ENCODE results near the gene UBE2D1. TPM values are rescaled to one million over a fixed set of nuclear protein-coding genes. Genes with fewer than 3 reads are reported as not detected.

Gene UBE2D1
- total RNA-seq, 4 donors from 2014 or later = 62.0 to 178 (median 81.6) TPM

DNA sequence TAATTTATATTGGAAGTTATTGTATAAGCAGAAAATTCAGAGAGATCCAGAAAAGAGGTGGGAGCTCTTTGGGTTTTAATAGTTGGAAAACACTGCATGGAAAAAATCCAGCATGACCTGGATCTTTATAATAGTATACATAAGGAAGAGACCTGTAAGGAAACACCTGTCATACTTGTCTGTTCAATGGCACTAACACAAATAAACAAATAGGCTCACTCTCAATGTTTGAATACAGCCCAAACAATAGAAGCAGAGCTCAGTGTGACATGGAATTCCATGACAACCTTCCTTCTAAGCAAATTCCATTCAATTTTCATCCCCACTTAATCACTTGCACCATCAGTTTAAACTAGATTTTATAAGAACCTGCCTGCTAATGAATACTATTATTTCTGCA lies 34.1 kb upstream of the UBE2D1 start:
- intact Hi-C loops (cut with DNase I; ENCODE audit: low total_unique reads) = no loop called here
- H3K9me3 ChIP-seq = no peaks in the 10 kb centered on the region
- peaks cover 3 to 8% of the 10 kb centered on the region in 2 donors for H3K4me1 ChIP-seq
- no peak for DNase-seq
- no peak overlapping the region for H3K27ac ChIP-seq
- H3K36me3 ChIP-seq = no peaks in the 10 kb centered on the region
- H3K4me3 ChIP-seq = no peak overlapping the region
- TF ChIP-seq, protein P1, sequence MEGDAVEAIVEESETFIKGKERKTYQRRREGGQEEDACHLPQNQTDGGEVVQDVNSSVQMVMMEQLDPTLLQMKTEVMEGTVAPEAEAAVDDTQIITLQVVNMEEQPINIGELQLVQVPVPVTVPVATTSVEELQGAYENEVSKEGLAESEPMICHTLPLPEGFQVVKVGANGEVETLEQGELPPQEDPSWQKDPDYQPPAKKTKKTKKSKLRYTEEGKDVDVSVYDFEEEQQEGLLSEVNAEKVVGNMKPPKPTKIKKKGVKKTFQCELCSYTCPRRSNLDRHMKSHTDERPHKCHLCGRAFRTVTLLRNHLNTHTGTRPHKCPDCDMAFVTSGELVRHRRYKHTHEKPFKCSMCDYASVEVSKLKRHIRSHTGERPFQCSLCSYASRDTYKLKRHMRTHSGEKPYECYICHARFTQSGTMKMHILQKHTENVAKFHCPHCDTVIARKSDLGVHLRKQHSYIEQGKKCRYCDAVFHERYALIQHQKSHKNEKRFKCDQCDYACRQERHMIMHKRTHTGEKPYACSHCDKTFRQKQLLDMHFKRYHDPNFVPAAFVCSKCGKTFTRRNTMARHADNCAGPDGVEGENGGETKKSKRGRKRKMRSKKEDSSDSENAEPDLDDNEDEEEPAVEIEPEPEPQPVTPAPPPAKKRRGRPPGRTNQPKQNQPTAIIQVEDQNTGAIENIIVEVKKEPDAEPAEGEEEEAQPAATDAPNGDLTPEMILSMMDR (IDR thresholded peaks at IDR 0.05 in 4 of 5, conservative IDR thresholded peaks at IDR 0.05 in 1 of 5) = no peak
- TF ChIP-seq POLR2A (IDR thresholded peaks at IDR 0.05) = no peak
- no peaks in the 10 kb centered on the region for H3K27me3 ChIP-seq
- no peak for ATAC-seq
- in situ Hi-C loops (cut with MboI; ENCODE audit: low sequenced_read_pairs in 4 of 4) = no loop called here

DNA sequence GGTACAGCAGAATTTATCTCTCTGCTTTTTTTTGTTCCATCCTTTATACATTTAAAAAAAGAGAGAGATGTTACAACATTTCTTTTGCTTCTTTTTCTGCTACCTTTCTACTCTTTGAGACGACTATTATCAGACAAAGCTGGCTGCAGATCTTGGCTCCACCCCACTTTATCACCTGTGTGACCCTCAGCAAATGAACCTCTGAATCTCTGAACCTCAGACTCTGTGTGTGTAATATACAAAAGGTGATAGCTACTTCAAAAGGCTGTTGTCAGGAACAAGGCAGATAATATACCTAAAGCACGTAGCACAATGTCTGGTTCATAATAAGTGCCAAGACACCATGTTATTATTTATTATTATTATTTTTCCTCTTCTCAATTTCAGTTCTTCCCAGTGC lies 32.6 kb upstream of the UBE2D1 start:
- Histone ChIP-seq H3K27me3 (no peaks in the 10 kb centered on the region), H3K36me3 (no peaks in the 10 kb centered on the region), H3K4me3 (no peak overlapping the region), H3K4me1 (peaks cover 3 to 8% of the 10 kb centered on the region in 2 donors), H3K9me3 (no peaks in the 10 kb centered on the region), H3K27ac (no peak overlapping the region)
- ATAC-seq (no peak), DNase-seq (no peak)
- TF ChIP-seq, protein P1 (IDR thresholded peaks at IDR 0.05 in 4 of 5, conservative IDR thresholded peaks at IDR 0.05 in 1 of 5) = no peak
- TF ChIP-seq POLR2A (IDR thresholded peaks at IDR 0.05) = no peak
- in situ Hi-C loops (cut with MboI; ENCODE audit: low sequenced_read_pairs in 4 of 4) (no loop called here), intact Hi-C loops (cut with DNase I; ENCODE audit: low total_unique reads) (no loop called here)

DNA sequence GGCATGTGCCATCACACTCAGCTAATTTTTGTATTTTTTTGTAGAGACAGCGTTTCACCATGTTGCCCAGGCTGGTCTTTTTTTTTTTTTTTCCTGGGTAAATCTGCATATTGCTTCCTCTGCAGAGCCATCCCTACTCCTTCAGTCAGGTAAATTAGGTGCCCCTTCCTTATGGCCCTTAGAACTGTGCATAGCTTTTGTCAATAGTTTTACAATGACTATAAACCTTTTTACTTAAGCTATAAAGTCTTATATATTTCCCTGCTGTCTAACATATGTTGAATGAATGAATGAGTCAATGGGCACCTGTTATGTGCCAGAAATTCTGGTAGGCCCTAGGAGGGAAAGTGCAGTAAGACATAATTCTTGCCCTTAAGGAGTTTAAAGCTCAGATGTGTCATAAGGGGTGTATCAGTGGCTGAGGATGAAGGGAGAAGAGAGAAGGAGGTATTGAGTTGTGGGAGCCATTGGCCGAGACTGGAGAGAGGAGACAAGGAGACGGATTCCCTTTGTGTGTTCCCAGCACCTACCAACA lies 30.6 kb upstream of the UBE2D1 start:
- no peaks in the 10 kb centered on the region for H3K27me3 ChIP-seq
- peaks cover 3 to 8% of the 10 kb centered on the region in 2 donors for H3K4me1 ChIP-seq
- no peak overlapping the region for H3K4me3 ChIP-seq
- ATAC-seq (no peak), DNase-seq (no peak)
- intact Hi-C loops (cut with DNase I; ENCODE audit: low total_unique reads) (no loop called here), in situ Hi-C loops (cut with MboI; ENCODE audit: low sequenced_read_pairs in 4 of 4) (no loop called here)
- H3K36me3 ChIP-seq = no peaks in the 10 kb centered on the region
- no peak overlapping the region for H3K27ac ChIP-seq
- H3K9me3 ChIP-seq = no peaks in the 10 kb centered on the region
- no peak for TF ChIP-seq POLR2A (IDR thresholded peaks at IDR 0.05)
- TF ChIP-seq, protein P1 (IDR thresholded peaks at IDR 0.05 in 4 of 5, conservative IDR thresholded peaks at IDR 0.05 in 1 of 5) = no peak

DNA sequence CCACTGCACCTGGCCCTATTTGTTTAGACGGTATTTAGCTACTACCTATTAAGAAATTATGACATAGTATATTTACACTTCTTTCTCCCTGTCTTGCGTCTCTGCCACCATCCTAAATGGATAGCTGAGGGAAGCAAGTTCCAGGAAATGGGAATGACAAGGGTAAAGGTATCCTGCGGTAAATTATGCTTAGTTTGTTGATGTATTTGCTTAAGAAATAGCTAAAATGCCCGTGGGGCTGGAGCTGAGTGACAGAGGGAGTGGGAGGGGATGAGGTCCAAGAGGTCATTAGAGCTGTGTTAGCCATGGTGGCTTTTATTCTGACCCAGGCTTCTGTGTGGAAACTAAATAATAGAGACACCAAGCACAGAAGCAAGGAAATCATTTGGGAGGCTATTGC lies 29.0 kb upstream of the UBE2D1 start:
- H3K27ac ChIP-seq = no peak overlapping the region
- DNase-seq (no peak), ATAC-seq (no peak)
- in situ Hi-C loops (cut with MboI; ENCODE audit: low sequenced_read_pairs in 4 of 4) = no loop called here
- H3K4me3 ChIP-seq = no peak overlapping the region
- H3K4me1 ChIP-seq = peaks cover 3 to 8% of the 10 kb centered on the region in 2 donors
- H3K9me3 ChIP-seq = no peaks in the 10 kb centered on the region
- H3K27me3 ChIP-seq = no peaks in the 10 kb centered on the region
- no peaks in the 10 kb centered on the region for H3K36me3 ChIP-seq
- intact Hi-C loops (cut with DNase I; ENCODE audit: low total_unique reads) = no loop called here
- TF ChIP-seq, protein P1 (IDR thresholded peaks at IDR 0.05 in 4 of 5, conservative IDR thresholded peaks at IDR 0.05 in 1 of 5) = no peak
- TF ChIP-seq POLR2A (IDR thresholded peaks at IDR 0.05) = no peak

DNA sequence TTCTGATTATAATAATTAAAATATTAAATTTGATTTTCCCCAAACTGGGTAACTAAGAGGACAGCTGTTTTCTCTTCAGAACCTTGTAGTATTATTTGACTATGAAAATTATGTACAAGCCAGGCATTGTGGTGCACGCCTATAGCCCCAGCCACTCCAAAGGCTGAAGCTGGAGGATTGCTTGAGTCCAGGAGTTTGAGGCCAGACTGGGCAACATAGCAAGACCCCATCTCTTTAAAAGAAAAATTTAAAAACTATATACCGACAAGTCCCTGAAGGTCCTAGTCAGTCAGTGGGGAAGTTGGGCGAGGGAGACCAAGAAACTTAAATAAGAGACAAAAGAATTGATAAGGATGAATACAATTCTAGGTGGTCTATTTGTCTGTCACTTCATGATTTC lies 27.1 kb upstream of the UBE2D1 start:
- Histone ChIP-seq H3K9me3 (no peaks in the 10 kb centered on the region), H3K36me3 (no peaks in the 10 kb centered on the region), H3K4me1 (no peaks in the 10 kb centered on the region), H3K27ac (no peak overlapping the region), H3K27me3 (no peaks in the 10 kb centered on the region), H3K4me3 (no peak overlapping the region)
- DNase-seq (no peak), ATAC-seq (no peak)
- intact Hi-C loops (cut with DNase I; ENCODE audit: low total_unique reads) (no loop called here), in situ Hi-C loops (cut with MboI; ENCODE audit: low sequenced_read_pairs in 4 of 4) (no loop called here)
- no peak for TF ChIP-seq POLR2A (IDR thresholded peaks at IDR 0.05)
- TF ChIP-seq, protein P1 (IDR thresholded peaks at IDR 0.05 in 4 of 5, conservative IDR thresholded peaks at IDR 0.05 in 1 of 5) = no peak

Data from gastrocnemius medialis (tissue), 4 donors.